Endothelial cell of umbilical vein (primary cell): ENCODE results near the gene PLEKHG4B.

Experiments
- CTCF ChIP-seq, 2 donors: IDR thresholded peaks; 1 replicate in 1 of 2; 2 replicates in 1 of 2; pipeline ENCODE4 v1.5.1; 2011; ENCODE audit warnings: low read length in 2 of 2, mild to moderate bottlenecking in 2 of 2, moderate library complexity in 2 of 2, control low read depth in 1 of 2, inconsistent platforms in 1 of 2, low read depth in 1 of 2; ENCODE audit not compliant: insufficient read depth in 1 of 2; ENCODE audit errors: extremely low read depth in 1 of 2
- MAX ChIP-seq: IDR thresholded peaks from 2 replicates; pipeline ENCODE4 v1.6.1; 2011; ENCODE audit not compliant: insufficient read depth, insufficient read length
- POLR2A ChIP-seq: IDR thresholded peaks from 2 replicates; pipeline ENCODE4 v1.6.1; 2012; ENCODE audit warnings: low read depth, mild to moderate bottlenecking, control low read depth, low read length

GRCh38 chr5:82570-82969, 9.4 kb upstream of the PLEKHG4B start:
- TF ChIP-seq CTCF (IDR thresholded peaks at IDR 0.05; ENCODE audit: extremely low read depth in 1 of 2, insufficient read depth in 1 of 2, low read depth in 1 of 2, low read length in 2 of 2) (no peak), MAX (no peak), POLR2A (no peak)
